ENCODE data around the gene POFUT1.

GRCh38 chr20:32207626-32208498, at the start of gene POFUT1, which contains the start of gene PLAGL2:
- TF ChIP-seq CTCF (conservative IDR thresholded peaks at IDR 0.05) (no peak; the same call in 1 of the 2 replicates), ZFX (IDR thresholded peaks at IDR 0.05) (peak; percentile 85)
